Neural cell (in vitro differentiated cells): ENCODE results near the gene SH3PXD2A.

Source experiments
- EZH2 ChIP-seq: fragments of 200-600, 300-800 bp; shearing (Covaris generic), sonication (generic); IDR thresholded peaks from 2 replicates; pipeline ENCODE4 v1.6.1; 2014; ENCODE audit warnings: antibody characterized with exemption, low read length, borderline replicate concordance, mild to moderate bottlenecking; ENCODE audit not compliant: insufficient read depth, poor library complexity, severe bottlenecking
- POLR2AphosphoS5 ChIP-seq: IDR thresholded peaks from 2 replicates; pipeline ENCODE4 v1.6.1; 2012
- SMC3 ChIP-seq: fragments of 450-650 bp; conservative IDR thresholded peaks from 2 replicates; pipeline ENCODE4 v1.6.1; 2014; ENCODE audit warnings: antibody characterized with exemption, mild to moderate bottlenecking, moderate library complexity; ENCODE audit not compliant: poor library complexity
- TAF1 ChIP-seq: IDR thresholded peaks from 2 replicates; pipeline ENCODE4 v1.6.1; 2012; ENCODE audit warnings: low read depth
- TF ChIP-seq, protein P1 (sequence below): fragments of 450-650 bp; IDR thresholded peaks from 2 replicates; pipeline ENCODE4 v1.5.1; 2014; ENCODE audit warnings: antibody characterized with exemption, mild to moderate bottlenecking, moderate library complexity; ENCODE audit not compliant: poor library complexity, severe bottlenecking
- TF ChIP-seq, protein P2 (sequence below): IDR thresholded peaks from 2 replicates; pipeline ENCODE4 v1.6.1; 2012; ENCODE audit warnings: borderline replicate concordance

DNA sequence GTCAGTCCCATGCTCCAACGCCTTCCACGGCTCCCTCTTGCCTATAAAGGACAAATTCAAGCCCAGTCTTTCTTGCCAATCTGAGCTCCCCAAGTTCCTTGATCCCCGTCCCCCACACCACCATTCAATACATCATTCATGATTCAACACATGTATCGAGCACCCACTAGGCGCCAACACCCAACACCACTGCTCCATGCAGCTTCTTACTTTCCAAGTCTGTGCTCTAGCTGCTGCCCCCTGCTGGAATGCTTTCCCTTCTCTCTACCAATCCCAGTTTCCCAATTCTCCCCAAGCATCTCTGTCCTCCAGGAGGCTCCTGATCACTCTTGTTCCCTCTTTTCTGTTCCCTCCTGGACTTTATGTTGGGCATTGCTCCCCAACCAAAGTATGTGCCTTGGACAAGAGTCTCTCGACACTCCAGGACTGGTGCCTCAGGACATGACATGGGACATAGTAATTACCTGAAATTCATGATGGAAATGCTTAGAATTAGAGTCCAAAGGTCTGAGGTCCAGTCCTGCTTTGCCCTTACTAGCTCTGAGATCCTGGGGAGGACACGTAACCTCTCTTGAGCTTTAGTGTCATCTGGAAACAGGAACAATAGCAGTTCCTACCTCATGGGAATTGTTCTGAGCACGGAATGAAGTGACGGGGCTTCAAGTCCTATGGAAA is 189.2 kb downstream of the SH3PXD2A start:
- TF ChIP-seq SMC3 (no peak), POLR2AphosphoS5 (no peak), EZH2 (no peak), TAF1 (no peak)
- TF ChIP-seq, protein P1, sequence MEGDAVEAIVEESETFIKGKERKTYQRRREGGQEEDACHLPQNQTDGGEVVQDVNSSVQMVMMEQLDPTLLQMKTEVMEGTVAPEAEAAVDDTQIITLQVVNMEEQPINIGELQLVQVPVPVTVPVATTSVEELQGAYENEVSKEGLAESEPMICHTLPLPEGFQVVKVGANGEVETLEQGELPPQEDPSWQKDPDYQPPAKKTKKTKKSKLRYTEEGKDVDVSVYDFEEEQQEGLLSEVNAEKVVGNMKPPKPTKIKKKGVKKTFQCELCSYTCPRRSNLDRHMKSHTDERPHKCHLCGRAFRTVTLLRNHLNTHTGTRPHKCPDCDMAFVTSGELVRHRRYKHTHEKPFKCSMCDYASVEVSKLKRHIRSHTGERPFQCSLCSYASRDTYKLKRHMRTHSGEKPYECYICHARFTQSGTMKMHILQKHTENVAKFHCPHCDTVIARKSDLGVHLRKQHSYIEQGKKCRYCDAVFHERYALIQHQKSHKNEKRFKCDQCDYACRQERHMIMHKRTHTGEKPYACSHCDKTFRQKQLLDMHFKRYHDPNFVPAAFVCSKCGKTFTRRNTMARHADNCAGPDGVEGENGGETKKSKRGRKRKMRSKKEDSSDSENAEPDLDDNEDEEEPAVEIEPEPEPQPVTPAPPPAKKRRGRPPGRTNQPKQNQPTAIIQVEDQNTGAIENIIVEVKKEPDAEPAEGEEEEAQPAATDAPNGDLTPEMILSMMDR = no peak
- TF ChIP-seq, protein P2, sequence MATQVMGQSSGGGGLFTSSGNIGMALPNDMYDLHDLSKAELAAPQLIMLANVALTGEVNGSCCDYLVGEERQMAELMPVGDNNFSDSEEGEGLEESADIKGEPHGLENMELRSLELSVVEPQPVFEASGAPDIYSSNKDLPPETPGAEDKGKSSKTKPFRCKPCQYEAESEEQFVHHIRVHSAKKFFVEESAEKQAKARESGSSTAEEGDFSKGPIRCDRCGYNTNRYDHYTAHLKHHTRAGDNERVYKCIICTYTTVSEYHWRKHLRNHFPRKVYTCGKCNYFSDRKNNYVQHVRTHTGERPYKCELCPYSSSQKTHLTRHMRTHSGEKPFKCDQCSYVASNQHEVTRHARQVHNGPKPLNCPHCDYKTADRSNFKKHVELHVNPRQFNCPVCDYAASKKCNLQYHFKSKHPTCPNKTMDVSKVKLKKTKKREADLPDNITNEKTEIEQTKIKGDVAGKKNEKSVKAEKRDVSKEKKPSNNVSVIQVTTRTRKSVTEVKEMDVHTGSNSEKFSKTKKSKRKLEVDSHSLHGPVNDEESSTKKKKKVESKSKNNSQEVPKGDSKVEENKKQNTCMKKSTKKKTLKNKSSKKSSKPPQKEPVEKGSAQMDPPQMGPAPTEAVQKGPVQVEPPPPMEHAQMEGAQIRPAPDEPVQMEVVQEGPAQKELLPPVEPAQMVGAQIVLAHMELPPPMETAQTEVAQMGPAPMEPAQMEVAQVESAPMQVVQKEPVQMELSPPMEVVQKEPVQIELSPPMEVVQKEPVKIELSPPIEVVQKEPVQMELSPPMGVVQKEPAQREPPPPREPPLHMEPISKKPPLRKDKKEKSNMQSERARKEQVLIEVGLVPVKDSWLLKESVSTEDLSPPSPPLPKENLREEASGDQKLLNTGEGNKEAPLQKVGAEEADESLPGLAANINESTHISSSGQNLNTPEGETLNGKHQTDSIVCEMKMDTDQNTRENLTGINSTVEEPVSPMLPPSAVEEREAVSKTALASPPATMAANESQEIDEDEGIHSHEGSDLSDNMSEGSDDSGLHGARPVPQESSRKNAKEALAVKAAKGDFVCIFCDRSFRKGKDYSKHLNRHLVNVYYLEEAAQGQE = no peak
